DMS 273 (cell line): ENCODE measurements around the gene MKRN2OS.

ENCODE experiments used
- DNase-seq: peaks from one replicate; lab custom pipeline; 2025; ENCODE audit not compliant: unreplicated experiment; lab: John Stamatoyannopoulos, UW

MKRN2OS gene

GRCh38 chr3:12545473-12545791, at the start of gene MKRN2OS:
Gene MKRN2OS (minus strand): TSS chr3:12545499. CDS start chr3:12545464, 35 bp downstream.
- no peak for DNase-seq

GRCh38 chr3:12593473-12593872, 48.2 kb upstream of the MKRN2OS start:
- peak; percentile 90 for DNase-seq

GRCh38 chr3:12591997-12592715, 46.9 kb upstream of the MKRN2OS start:
- no peak for DNase-seq

- no peak for DNase-seq
These were observed 46.2 kb upstream of the MKRN2OS start for GRCh38 chr3:12591456-12591855.

- DNase-seq: peak; percentile 22
These were observed 44.8 kb upstream of the MKRN2OS start for GRCh38 chr3:12590096-12590495.

GRCh38 chr3:12588039-12589009, 43.0 kb upstream of the MKRN2OS start:
- peak; percentile 24 for DNase-seq

- DNase-seq: no peak
These were observed 41.1 kb upstream of the MKRN2OS start for GRCh38 chr3:12586403-12586802.

- no peak for DNase-seq
These were observed 40.7 kb upstream of the MKRN2OS start for GRCh38 chr3:12585970-12586369.

GRCh38 chr3:12585181-12585580, 39.9 kb upstream of the MKRN2OS start:
- DNase-seq: no peak

- no peak for DNase-seq
These were observed 38.8 kb upstream of the MKRN2OS start for GRCh38 chr3:12584083-12584482.

- no peak for DNase-seq
These were observed 38.0 kb upstream of the MKRN2OS start for GRCh38 chr3:12583280-12583679.

- no peak for DNase-seq
These were observed 37.4 kb upstream of the MKRN2OS start for GRCh38 chr3:12582730-12583129.

- no peak for DNase-seq
These were observed 34.6 kb upstream of the MKRN2OS start for GRCh38 chr3:12579905-12580304.

- DNase-seq: no peak
These were observed 34.2 kb upstream of the MKRN2OS start for GRCh38 chr3:12579456-12579855.

- DNase-seq: no peak
These were observed 33.4 kb upstream of the MKRN2OS start for GRCh38 chr3:12578742-12579141.

- no peak for DNase-seq
These were observed 32.1 kb upstream of the MKRN2OS start for GRCh38 chr3:12577379-12577778.

- no peak for DNase-seq
These were observed 29.4 kb upstream of the MKRN2OS start for GRCh38 chr3:12574661-12575060.

- no peak for DNase-seq
These were observed 28.8 kb upstream of the MKRN2OS start for GRCh38 chr3:12574131-12574530.

- no peak for DNase-seq
These were observed 26.7 kb upstream of the MKRN2OS start for GRCh38 chr3:12571986-12572385.

GRCh38 chr3:12569836-12570235, 24.5 kb upstream of the MKRN2OS start:
- DNase-seq: no peak

GRCh38 chr3:12568747-12569146, 23.4 kb upstream of the MKRN2OS start:
- peak; percentile 34 for DNase-seq

GRCh38 chr3:12566976-12567375, 21.7 kb upstream of the MKRN2OS start:
- no peak for DNase-seq
